Hepatocyte (in vitro differentiated cells): Measurements from ENCODE around the gene PTPRN2.

ENCODE experiments used
- EZH2 ChIP-seq: fragments of 200-600 bp; sonication (generic); IDR thresholded peaks from 2 replicates; pipeline ENCODE4 v1.6.1; 2016; ENCODE audit warnings: antibody characterized with exemption, mild to moderate bottlenecking, borderline replicate concordance
- EZH2phosphoT487 ChIP-seq: fragments of 200-600 bp; sonication (generic); IDR thresholded peaks from one replicate; pipeline ENCODE4 v1.6.1; 2018; ENCODE audit warnings: antibody characterized with exemption, mild to moderate bottlenecking, low read depth, moderate library complexity; ENCODE audit not compliant: unreplicated experiment, severe bottlenecking
- TF ChIP-seq, protein P1 (sequence below): fragments of 200-600 bp; sonication (generic); IDR thresholded peaks from 2 replicates; pipeline ENCODE4 v1.5.1; 2016; ENCODE audit warnings: antibody characterized with exemption, mild to moderate bottlenecking; ENCODE audit not compliant: poor library complexity

DNA sequence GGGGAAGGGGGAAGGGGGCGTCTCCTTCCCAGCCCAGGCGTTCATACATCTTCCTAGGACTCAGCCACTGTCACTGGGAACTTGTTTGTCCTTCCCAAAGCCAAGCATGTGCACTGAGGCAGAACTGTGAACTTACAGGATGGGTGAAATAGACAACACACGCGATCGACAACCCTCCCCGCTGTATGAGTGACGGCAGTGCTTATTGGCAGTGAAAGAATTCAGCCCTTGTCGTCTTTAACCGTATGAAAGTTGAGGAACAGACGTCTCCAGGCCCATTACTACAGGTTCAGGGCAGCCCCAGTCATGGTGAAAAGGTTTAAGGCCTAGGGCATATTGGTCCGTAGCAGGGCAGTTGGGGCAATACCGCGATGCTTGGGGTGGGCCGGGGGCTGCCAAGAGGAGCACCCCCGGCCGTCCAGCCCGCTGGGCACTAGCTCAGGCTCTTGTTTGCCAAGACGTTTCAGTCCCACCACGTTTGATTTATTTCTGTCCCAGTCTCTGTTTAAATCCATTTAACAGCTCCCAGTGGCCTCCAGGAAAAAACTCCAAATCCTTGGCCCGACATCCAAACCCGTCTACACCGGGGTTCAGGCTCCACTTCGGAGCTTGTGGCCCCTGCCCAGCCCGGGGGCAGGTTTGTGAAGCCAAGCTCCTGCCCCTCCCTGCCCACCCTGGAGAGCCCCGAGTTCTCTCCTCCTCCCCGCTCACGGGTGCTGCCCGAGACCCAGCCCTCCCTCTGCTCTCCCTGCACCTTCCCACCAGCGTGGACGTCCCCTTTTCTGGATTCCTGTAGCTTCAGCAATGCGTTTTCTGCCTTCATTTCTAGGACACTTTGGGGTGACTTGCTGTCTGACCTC is 1091.0 kb downstream of the PTPRN2 start:
- TF ChIP-seq, protein P1, sequence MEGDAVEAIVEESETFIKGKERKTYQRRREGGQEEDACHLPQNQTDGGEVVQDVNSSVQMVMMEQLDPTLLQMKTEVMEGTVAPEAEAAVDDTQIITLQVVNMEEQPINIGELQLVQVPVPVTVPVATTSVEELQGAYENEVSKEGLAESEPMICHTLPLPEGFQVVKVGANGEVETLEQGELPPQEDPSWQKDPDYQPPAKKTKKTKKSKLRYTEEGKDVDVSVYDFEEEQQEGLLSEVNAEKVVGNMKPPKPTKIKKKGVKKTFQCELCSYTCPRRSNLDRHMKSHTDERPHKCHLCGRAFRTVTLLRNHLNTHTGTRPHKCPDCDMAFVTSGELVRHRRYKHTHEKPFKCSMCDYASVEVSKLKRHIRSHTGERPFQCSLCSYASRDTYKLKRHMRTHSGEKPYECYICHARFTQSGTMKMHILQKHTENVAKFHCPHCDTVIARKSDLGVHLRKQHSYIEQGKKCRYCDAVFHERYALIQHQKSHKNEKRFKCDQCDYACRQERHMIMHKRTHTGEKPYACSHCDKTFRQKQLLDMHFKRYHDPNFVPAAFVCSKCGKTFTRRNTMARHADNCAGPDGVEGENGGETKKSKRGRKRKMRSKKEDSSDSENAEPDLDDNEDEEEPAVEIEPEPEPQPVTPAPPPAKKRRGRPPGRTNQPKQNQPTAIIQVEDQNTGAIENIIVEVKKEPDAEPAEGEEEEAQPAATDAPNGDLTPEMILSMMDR, result no peak
- no peak for TF ChIP-seq EZH2phosphoT487
- no peak for TF ChIP-seq EZH2
